ENCODE measurements around the gene GHSR. TPM values are rescaled to one million over a fixed set of nuclear protein-coding genes. Genes with fewer than 3 reads are reported as not detected.

Gene GHSR
- total and polyA plus RNA-seq, 2 of the 4 experiments (the other 2 are of a cell fraction): not detected

GRCh38 chr3:172441581-172441980 lies 6.7 kb downstream of the GHSR start:
- H3K79me1 ChIP-seq (ENCODE audit: low read depth in 1 of 2, low read length in 2 of 2): no peaks in the 10 kb centered on the region
- TF ChIP-seq CTCF (conservative IDR thresholded peaks at IDR 0.05; ENCODE audit: low read depth, low read length) (no peak), MXI1 (IDR thresholded peaks at IDR 0.05; ENCODE audit: borderline replicate concordance, low read depth, low read length) (no peak), USF2 (IDR thresholded peaks at IDR 0.05; ENCODE audit: low read depth, low read length) (no peak), FOS (IDR thresholded peaks at IDR 0.05; ENCODE audit: low read depth, low read length) (no peak)
- H2AK5ac ChIP-seq (ENCODE audit: low read depth, low read length): no peak overlapping the region
- no peaks in the 10 kb centered on the region for H3K9me3 ChIP-seq (ENCODE audit: control insufficient read depth, insufficient read depth, low read length)
- no peak overlapping the region for H4K8ac ChIP-seq (ENCODE audit: low read depth in 2 of 2, low read length in 2 of 2)
- no peak overlapping the region for H3K23ac ChIP-seq (ENCODE audit: low read depth, low read length)
- H2AK9ac ChIP-seq (replicated peaks; ENCODE audit: low read depth, low read length, poor library complexity): no peak overlapping the region
- no peak overlapping the region for H4K91ac ChIP-seq (ENCODE audit: insufficient read depth, low read depth, low read length)
- H3K56ac ChIP-seq (ENCODE audit: extremely low read depth, insufficient read depth, low read length): no peak overlapping the region
- H3K9me1 ChIP-seq (ENCODE audit: insufficient read depth, low read length): no peaks in the 10 kb centered on the region
- no peaks in the 10 kb centered on the region for H4K20me1 ChIP-seq (ENCODE audit: insufficient read depth, low read length)
- no peak overlapping the region for H2BK5ac ChIP-seq (ENCODE audit: low read depth, low read length, poor library complexity, severe bottlenecking)
- H3K14ac ChIP-seq (replicated peaks; ENCODE audit: low read depth, low read length): no peak overlapping the region
- WGBS, 2 experiments (ENCODE audit: extremely low coverage in 2 of 2, insufficient read length in 1 of 2): no CpG with 5 or more reads among the region's 5 CpGs
- H3K4me2 ChIP-seq (ENCODE audit: low read depth, low read length): no peak overlapping the region
- no peak overlapping the region for H2BK120ac ChIP-seq (ENCODE audit: low read depth, low read length)
- DNase-seq (no peak), ATAC-seq (ENCODE audit: low read depth) (no peak)
- H2BK15ac ChIP-seq (ENCODE audit: low read depth, low read length): no peak overlapping the region
- intact Hi-C loops (cut with micrococcal nuclease): no loop called here
- ChIA-PET CTCF (no interaction called here), POLR2A (ENCODE audit: unreplicated experiment) (no interaction called here)
- no peak overlapping the region for H3K4ac ChIP-seq (ENCODE audit: low read depth, low read length)
- H3K27me3 ChIP-seq (ENCODE audit: control insufficient read depth, insufficient read depth, low read length): peaks cover 36% of the 10 kb centered on the region
- no peak overlapping the region for H3K27ac ChIP-seq (ENCODE audit: insufficient read depth, low read length)
- H2AFZ ChIP-seq (replicated peaks; ENCODE audit: low read length, poor library complexity): no peak overlapping the region
- H3K18ac ChIP-seq (ENCODE audit: low read depth, low read length): no peak overlapping the region
- in situ Hi-C loops (cut with MboI; ENCODE audit: low sequenced_read_pairs): no loop called here
- H3K9ac ChIP-seq (ENCODE audit: low read depth, low read length): no peak overlapping the region
- H4K5ac ChIP-seq (ENCODE audit: low read depth, low read length): no peak overlapping the region
- no peaks in the 10 kb centered on the region for H3K4me1 ChIP-seq (ENCODE audit: control insufficient read depth, insufficient read depth, low read length)
- H3K36me3 ChIP-seq (ENCODE audit: control insufficient read depth, insufficient read depth, low read length): no peaks in the 10 kb centered on the region
- no TSS peak for BruUV-seq (replicated peaks)
- H3K4me3 ChIP-seq (ENCODE audit: insufficient read depth, low read depth, low read length): no peak overlapping the region
- H2BK20ac ChIP-seq (ENCODE audit: low read depth, low read length): no peak overlapping the region
- dilution Hi-C loops (cut with HindIII; ENCODE audit: low sequenced_read_pairs, unreplicated experiment): no loop called here
